Mesendoderm (in vitro differentiated cells): ENCODE data around the gene IL6.
"Not testable (repeated sequence)": the region's sequence is repeated elsewhere in the genome, so short reads cannot be mapped to it uniquely, and the experiment has no call there.

ENCODE experiments used
- DNase-seq: peaks from one replicate; pipeline ENCODE4 v3.0.0; 2013
- H2AK5ac ChIP-seq: 2 replicates; pipeline ENCODE4 v1.6.1; 2013; ENCODE audit warnings: low read length, inconsistent platforms
- H2BK120ac ChIP-seq: 2 replicates; pipeline ENCODE4 v1.6.1; 2013; ENCODE audit warnings: low read depth, mild to moderate bottlenecking, low read length, moderate library complexity, mixed read lengths
- H2BK15ac ChIP-seq: replicated peaks from 2 replicates; pipeline ENCODE4 v1.6.1; 2013; ENCODE audit warnings: low read depth, mild to moderate bottlenecking, moderate library complexity
- H2BK5ac ChIP-seq: 2 replicates; pipeline ENCODE4 v1.6.1; 2013; ENCODE audit warnings: low read length, inconsistent platforms
- H3K18ac ChIP-seq: 2 replicates; pipeline ENCODE4 v1.6.1; 2013; ENCODE audit warnings: mild to moderate bottlenecking, low read length, mixed read lengths
- H3K23ac ChIP-seq: one replicate; pipeline ENCODE4 v1.6.1; 2013; ENCODE audit warnings: low read length
- H3K27ac ChIP-seq: 2 replicates; pipeline ENCODE4 v1.5.1; 2013; ENCODE audit warnings: low read depth, mild to moderate bottlenecking, inconsistent platforms, low read length, moderate library complexity
- H3K27me3 ChIP-seq: 2 replicates; pipeline ENCODE4 v1.6.1; 2013; ENCODE audit warnings: low read length, control low read depth, mild to moderate bottlenecking, inconsistent platforms; ENCODE audit not compliant: insufficient read depth, poor library complexity
- H3K36me3 ChIP-seq: 2 replicates; pipeline ENCODE4 v1.6.1; 2013; ENCODE audit warnings: low read length, inconsistent platforms; ENCODE audit not compliant: control insufficient read depth, insufficient read depth
- H3K4ac ChIP-seq: one replicate; pipeline ENCODE4 v1.6.1; 2013; ENCODE audit warnings: low read depth, mild to moderate bottlenecking, low read length, moderate library complexity
- H3K4me1 ChIP-seq: 2 replicates; pipeline ENCODE4 v1.6.1; 2013; ENCODE audit warnings: low read depth, low read length, inconsistent platforms; ENCODE audit not compliant: control insufficient read depth
- H3K4me2 ChIP-seq: 2 replicates; pipeline ENCODE4 v1.6.1; 2013; ENCODE audit warnings: low read length
- H3K4me3 ChIP-seq: 2 replicates; pipeline ENCODE4 v1.5.1; 2013; ENCODE audit warnings: mild to moderate bottlenecking, low read length
- H3K56ac ChIP-seq: one replicate; pipeline ENCODE4 v1.6.1; 2013; ENCODE audit warnings: low read length
- H3K79me1 ChIP-seq: 2 replicates; pipeline ENCODE4 v1.6.1; 2013; ENCODE audit warnings: low read length, inconsistent platforms
- H3K79me2 ChIP-seq: 2 replicates; pipeline ENCODE4 v1.6.1; 2013; ENCODE audit warnings: mild to moderate bottlenecking, low read length; ENCODE audit not compliant: control insufficient read depth, insufficient read depth
- H3K9ac ChIP-seq: 2 replicates; pipeline ENCODE4 v1.6.1; 2013; ENCODE audit warnings: low read length, inconsistent platforms
- H4K5ac ChIP-seq: one replicate; pipeline ENCODE4 v1.6.1; 2013; ENCODE audit warnings: low read length
- H4K8ac ChIP-seq: one replicate; pipeline ENCODE4 v1.6.1; 2013; ENCODE audit warnings: low read depth, mild to moderate bottlenecking, control low read depth, low read length, moderate library complexity
- whole genome bisulfite sequencing: extraction: QIAGEN DNeasy Blood & Tissue Kit; methylation state at CpG from one replicate; pipeline ENCODE4 v1.1.7; 2013; ENCODE audit warnings: low lambda C conversion rate, missing lambda C conversion rate; ENCODE audit not compliant: insufficient coverage; ENCODE audit errors: extremely low coverage; 5-methylcytosine and 5-hydroxymethylcytosine counted together

IL6 gene

DNA sequence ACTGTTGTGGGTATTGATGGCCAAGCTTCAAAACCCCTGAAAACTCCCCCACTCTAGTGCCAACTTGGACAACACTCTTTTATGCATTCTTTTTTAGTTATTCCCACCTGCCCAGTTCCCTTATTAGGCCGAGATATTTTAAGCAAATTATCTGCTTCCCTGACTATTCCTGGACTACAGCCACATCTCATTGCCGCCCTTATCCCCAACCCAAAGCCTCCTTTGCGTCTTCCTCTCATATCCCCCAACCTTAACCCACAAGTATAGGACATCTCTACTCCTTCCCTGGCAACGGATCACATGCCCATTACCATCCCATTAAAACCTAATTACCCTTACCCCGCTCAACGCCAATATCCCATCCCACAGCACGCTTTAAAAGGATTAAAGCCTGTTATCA lies 21.1 kb upstream of the IL6 start:
- not testable (repeated sequence) for H3K27me3 ChIP-seq, H2BK5ac ChIP-seq, H3K56ac ChIP-seq, H3K4me2 ChIP-seq, H4K5ac ChIP-seq, H3K18ac ChIP-seq, DNase-seq, H3K4me3 ChIP-seq, H2AK5ac ChIP-seq, H3K79me2 ChIP-seq, H3K79me1 ChIP-seq, H4K8ac ChIP-seq, H2BK15ac ChIP-seq, H3K4me1 ChIP-seq, H2BK120ac ChIP-seq, H3K36me3 ChIP-seq, H3K23ac ChIP-seq
- peak overlapping the region; percentile 52 for H3K4ac ChIP-seq
- peak overlapping the region; percentile 45 for H3K27ac ChIP-seq
- no CpG with 5 or more reads among the region's 7 CpGs for WGBS
- peak overlapping the region; percentile 36 for H3K9ac ChIP-seq

DNA sequence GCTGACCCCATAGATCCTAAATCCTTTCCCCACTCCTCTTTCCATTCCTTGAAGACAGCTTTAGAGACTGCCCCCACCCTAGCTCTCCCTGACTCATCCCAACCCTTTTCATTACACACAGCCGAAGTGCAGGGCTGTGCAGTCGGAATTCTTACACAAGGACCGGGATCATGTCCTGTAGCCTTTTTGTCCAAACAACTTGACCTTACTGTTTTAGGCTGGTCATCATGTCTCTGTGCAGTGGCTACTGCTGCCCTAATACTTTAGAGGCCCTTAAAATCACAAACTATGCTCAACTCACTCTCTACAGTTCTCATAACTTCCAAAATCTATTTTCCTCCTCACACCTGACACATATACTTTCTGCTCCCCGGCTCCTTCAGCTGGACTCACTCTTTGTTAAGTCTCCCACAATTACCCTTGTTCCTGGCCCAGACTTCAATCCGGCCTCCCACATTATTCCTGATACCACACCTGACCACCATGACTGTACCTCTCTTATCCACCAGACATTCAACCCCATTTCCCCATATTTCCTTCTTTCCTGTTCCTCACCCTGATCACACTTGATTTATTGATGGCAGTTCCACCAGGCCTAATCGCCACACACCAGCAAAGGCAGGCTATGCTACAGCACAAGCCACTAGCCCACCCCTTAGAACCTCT lies 19.8 kb upstream of the IL6 start:
- not testable (repeated sequence) for H3K79me2 ChIP-seq, H3K23ac ChIP-seq, H3K79me1 ChIP-seq, H3K4me2 ChIP-seq, H3K9ac ChIP-seq, H2BK15ac ChIP-seq, H4K8ac ChIP-seq, H2AK5ac ChIP-seq, H3K4me1 ChIP-seq, H2BK5ac ChIP-seq, DNase-seq, H2BK120ac ChIP-seq, H3K36me3 ChIP-seq, H4K5ac ChIP-seq, H3K4me3 ChIP-seq, H3K27me3 ChIP-seq
- peak overlapping the region; percentile 80 for H3K27ac ChIP-seq
- peak overlapping the region; percentile 78 for H3K56ac ChIP-seq
- H3K4ac ChIP-seq: peak overlapping the region; percentile 68
- WGBS: no CpG with 5 or more reads among the region's 6 CpGs
- H3K18ac ChIP-seq: peak overlapping the region; percentile 68

DNA sequence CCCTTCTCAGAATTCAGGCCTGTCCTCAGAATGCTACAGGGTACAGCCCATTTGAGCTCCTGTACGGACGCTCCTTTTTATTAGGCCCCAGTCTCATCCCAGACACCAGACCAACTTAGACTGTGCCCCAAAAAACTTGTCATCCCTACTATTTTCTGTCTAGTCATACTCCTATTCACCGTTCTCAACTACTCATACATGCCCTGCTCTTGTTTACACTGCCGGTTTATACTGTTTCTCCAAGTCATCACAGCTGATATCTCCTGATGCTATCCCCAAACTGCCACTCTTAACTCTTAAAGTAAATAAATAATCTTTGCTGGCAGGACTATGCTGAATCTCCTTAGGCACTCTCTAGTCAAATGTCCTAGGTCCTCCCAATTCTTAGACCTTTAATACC lies 18.8 kb upstream of the IL6 start:
- H2BK15ac ChIP-seq, H3K4me2 ChIP-seq, H3K4me1 ChIP-seq, H3K18ac ChIP-seq, H2AK5ac ChIP-seq, H3K79me1 ChIP-seq, H4K8ac ChIP-seq, H3K4me3 ChIP-seq, H3K27me3 ChIP-seq, DNase-seq, H3K23ac ChIP-seq, H4K5ac ChIP-seq, H3K36me3 ChIP-seq, H3K79me2 ChIP-seq, H3K9ac ChIP-seq, H3K4ac ChIP-seq: not testable (repeated sequence)
- Histone ChIP-seq H2BK120ac (peak overlapping the region; percentile 79), H2BK5ac (peak overlapping the region; percentile 54), H3K27ac (peak overlapping the region; percentile 80), H3K56ac (peak overlapping the region; percentile 50)
- no CpG with 5 or more reads among the region's 4 CpGs for WGBS

DNA sequence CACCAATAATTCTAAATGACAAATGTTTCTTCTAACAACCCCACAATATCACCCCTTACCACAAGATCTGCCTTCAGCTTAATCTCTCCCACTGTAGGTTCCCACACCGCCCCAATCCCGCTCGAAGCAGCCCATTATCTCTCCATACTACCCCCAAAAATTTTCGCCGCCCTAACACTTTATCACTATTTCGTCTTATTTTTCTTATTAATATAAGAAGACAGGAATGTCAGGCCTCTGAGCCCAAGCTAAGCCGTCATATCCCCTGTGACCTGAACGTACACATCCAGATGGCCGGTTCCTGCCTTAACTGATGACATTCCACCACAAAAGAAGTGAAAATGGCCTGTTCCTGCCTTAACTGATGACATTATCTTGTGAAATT lies 18.3 kb upstream of the IL6 start:
- H4K5ac ChIP-seq, H3K79me2 ChIP-seq, H3K27me3 ChIP-seq, H3K9ac ChIP-seq, H4K8ac ChIP-seq, H2AK5ac ChIP-seq, H2BK15ac ChIP-seq, H3K79me1 ChIP-seq, H3K4me2 ChIP-seq, H3K4me1 ChIP-seq, H3K23ac ChIP-seq, H3K4me3 ChIP-seq, H3K36me3 ChIP-seq: not testable (repeated sequence)
- peak overlapping the region; percentile 47 for H2BK5ac ChIP-seq
- peak; percentile 60 for DNase-seq
- peak overlapping the region; percentile 78 for H2BK120ac ChIP-seq
- peak overlapping the region; percentile 80 for H3K18ac ChIP-seq
- H3K56ac ChIP-seq: peak overlapping the region; percentile 40
- peak overlapping the region; percentile 73 for H3K27ac ChIP-seq
- peak overlapping the region; percentile 86 for H3K4ac ChIP-seq
- no CpG with 5 or more reads among the region's 9 CpGs for WGBS

DNA sequence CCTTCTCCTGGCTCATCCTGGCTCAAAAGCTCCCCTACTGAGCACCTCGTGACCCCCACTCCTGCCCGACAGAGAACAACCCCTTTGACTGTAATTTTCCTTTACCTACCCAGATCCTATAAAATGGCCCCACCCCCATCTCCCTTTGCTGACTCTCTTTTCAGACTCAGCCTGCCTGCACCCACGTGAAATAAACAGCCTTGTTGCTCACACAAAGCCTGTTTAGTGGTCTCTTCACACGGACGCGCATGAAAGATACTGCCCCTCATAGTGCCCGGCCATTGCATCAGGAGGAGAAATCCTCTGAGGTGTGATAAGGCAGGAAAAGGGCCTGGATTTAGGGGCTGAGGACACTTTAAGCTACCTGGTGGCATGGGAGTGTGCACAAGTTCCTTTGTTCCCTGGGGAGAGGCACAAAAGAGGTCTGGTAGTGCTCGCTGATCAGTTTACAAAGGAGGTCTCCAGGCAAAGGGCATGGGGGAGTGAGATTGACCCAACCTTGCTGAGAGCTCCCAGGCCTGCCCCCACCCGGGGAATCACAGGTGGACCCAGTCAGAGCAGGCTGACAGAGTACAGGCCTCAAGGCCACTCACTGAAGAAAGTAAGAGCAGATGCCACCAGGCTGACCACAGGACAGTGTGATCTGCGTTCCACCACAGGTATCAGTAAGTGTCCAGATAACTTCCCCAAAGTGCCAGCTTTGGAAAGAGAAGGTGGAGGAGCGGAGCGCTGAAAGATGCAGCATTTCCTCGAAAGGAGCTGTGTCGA lies 17.8 kb upstream of the IL6 start:
- H3K27me3 ChIP-seq, H3K4me2 ChIP-seq, H3K4me1 ChIP-seq, H3K79me2 ChIP-seq, H3K36me3 ChIP-seq, H3K4me3 ChIP-seq, H3K79me1 ChIP-seq: not testable (repeated sequence)
- peak overlapping the region; percentile 93 for H3K56ac ChIP-seq
- WGBS: no CpG with 5 or more reads among the region's 14 CpGs
- peak overlapping the region; percentile 77 for H3K9ac ChIP-seq
- peak overlapping the region; percentile 75 for H2AK5ac ChIP-seq
- peak overlapping the region; percentile 99 for H2BK5ac ChIP-seq
- peak overlapping the region; percentile 100 for H2BK120ac ChIP-seq
- H4K8ac ChIP-seq: peak overlapping the region; percentile 57
- peak overlapping the region; percentile 97 for H3K18ac ChIP-seq
- peak overlapping the region; percentile 99 for H3K4ac ChIP-seq
- H3K23ac ChIP-seq: peak overlapping the region; percentile 91
- H4K5ac ChIP-seq: peak overlapping the region; percentile 90
- H3K27ac ChIP-seq: peak overlapping the region; percentile 95
- peak; percentile 85 for DNase-seq
- H2BK15ac ChIP-seq: peak overlapping the region; percentile 20
